AG09309 (cell line): Measurements from ENCODE around the gene AKR1B15.

Experiments
- DNase-seq: peaks from one replicate; pipeline ENCODE4 v3.0.0-alpha.2; 2010; ENCODE audit warnings: low read depth
- H3K4me3 ChIP-seq: 2 replicates; pipeline ENCODE4 v1.5.1; 2011; ENCODE audit warnings: mild to moderate bottlenecking, low read depth, low read length, moderate library complexity; ENCODE audit not compliant: control insufficient read depth
- CTCF ChIP-seq: IDR thresholded peaks from 2 replicates; pipeline ENCODE4 v1.5.1; 2011; ENCODE audit warnings: mild to moderate bottlenecking, low read depth, low read length, inconsistent platforms; ENCODE audit not compliant: insufficient read depth, control insufficient read depth; ENCODE audit errors: missing control alignments

Gene AKR1B15

GRCh38 chr7:134625550-134625949, 76.6 kb downstream of the AKR1B15 start:
- DNase-seq: no peak
- TF ChIP-seq CTCF: no peak
- no peak overlapping the region for H3K4me3 ChIP-seq

- H3K4me3 ChIP-seq: no peak overlapping the region
- no peak for DNase-seq
- TF ChIP-seq CTCF: no peak
These were observed 78.3 kb downstream of the AKR1B15 start for GRCh38 chr7:134627109-134627774.

GRCh38 chr7:134627775-134628153, 78.9 kb downstream of the AKR1B15 start:
- no peak for TF ChIP-seq CTCF
- no peak overlapping the region for H3K4me3 ChIP-seq
- DNase-seq: no peak

- DNase-seq: no peak
- no peak overlapping the region for H3K4me3 ChIP-seq
- no peak for TF ChIP-seq CTCF
These were observed 80.5 kb downstream of the AKR1B15 start for GRCh38 chr7:134629445-134629844.
